ENCODE data around the gene XYLT1.

Gene XYLT1

DNA sequence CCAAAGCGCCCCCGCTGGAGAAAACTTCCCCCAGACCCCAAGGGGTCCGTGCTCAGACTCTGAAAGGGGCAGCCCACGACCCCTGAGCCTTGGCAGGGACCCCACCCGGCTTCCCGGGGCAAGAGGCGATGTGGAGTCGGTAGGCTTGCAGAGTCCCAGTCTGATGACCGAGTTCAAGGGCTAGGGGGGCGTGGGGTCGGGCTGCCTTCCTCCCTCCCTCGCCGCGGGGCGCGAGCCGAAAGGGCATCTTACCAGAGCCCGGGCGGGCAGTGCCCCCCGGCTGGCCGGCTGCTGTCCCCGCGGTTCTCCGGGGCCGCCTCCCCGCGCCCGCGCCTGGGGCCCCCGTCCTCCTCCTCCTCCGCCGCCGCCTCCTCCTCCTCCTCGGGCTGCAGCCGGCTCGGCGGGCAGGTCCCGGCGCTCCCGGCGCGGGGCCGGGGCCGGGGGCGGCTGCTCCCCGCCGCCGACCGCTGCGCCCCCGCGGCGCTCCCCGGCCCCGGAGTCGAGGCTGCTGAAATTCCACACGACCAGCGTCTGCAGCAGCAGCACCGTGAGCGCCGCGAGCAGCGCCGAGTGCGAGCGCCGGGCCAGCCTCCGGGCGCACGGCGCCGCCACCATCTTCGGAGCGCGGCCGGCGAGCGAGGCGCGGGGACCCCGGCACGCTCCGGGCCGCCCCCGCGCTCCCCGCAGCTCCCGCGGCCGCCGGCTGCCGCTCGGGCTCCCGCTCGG lies 415 bp downstream of the XYLT1 start:
- TF ChIP-seq, protein P1, sequence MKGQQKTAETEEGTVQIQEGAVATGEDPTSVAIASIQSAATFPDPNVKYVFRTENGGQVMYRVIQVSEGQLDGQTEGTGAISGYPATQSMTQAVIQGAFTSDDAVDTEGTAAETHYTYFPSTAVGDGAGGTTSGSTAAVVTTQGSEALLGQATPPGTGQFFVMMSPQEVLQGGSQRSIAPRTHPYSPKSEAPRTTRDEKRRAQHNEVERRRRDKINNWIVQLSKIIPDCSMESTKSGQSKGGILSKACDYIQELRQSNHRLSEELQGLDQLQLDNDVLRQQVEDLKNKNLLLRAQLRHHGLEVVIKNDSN (IDR thresholded peaks at IDR 0.05) = no peak
- TF ChIP-seq EP300 (IDR thresholded peaks at IDR 0.05; ENCODE audit: borderline replicate concordance) (no peak), TAF1 (IDR thresholded peaks at IDR 0.05; ENCODE audit: low read depth) (no peak), FOXM1 (IDR thresholded peaks at IDR 0.05; ENCODE audit: borderline replicate concordance, low read depth) (no peak), EGR1 (IDR thresholded peaks at IDR 0.05) (no peak), TCF12 (IDR thresholded peaks at IDR 0.05; ENCODE audit: low read depth) (no peak), NFIC (IDR thresholded peaks at IDR 0.05) (no peak), ZBTB7A (IDR thresholded peaks at IDR 0.05; ENCODE audit: low read depth) (no peak), CEBPB (IDR thresholded peaks at IDR 0.05) (no peak), YY1 (IDR thresholded peaks at IDR 0.05; ENCODE audit: low read depth) (no peak), RAD21 (IDR thresholded peaks at IDR 0.05; ENCODE audit: low read depth) (no peak), CREB1 (IDR thresholded peaks at IDR 0.05; ENCODE audit: low read depth) (no peak), TEAD4 (IDR thresholded peaks at IDR 0.05) (no peak)
- TF ChIP-seq, protein P2, sequence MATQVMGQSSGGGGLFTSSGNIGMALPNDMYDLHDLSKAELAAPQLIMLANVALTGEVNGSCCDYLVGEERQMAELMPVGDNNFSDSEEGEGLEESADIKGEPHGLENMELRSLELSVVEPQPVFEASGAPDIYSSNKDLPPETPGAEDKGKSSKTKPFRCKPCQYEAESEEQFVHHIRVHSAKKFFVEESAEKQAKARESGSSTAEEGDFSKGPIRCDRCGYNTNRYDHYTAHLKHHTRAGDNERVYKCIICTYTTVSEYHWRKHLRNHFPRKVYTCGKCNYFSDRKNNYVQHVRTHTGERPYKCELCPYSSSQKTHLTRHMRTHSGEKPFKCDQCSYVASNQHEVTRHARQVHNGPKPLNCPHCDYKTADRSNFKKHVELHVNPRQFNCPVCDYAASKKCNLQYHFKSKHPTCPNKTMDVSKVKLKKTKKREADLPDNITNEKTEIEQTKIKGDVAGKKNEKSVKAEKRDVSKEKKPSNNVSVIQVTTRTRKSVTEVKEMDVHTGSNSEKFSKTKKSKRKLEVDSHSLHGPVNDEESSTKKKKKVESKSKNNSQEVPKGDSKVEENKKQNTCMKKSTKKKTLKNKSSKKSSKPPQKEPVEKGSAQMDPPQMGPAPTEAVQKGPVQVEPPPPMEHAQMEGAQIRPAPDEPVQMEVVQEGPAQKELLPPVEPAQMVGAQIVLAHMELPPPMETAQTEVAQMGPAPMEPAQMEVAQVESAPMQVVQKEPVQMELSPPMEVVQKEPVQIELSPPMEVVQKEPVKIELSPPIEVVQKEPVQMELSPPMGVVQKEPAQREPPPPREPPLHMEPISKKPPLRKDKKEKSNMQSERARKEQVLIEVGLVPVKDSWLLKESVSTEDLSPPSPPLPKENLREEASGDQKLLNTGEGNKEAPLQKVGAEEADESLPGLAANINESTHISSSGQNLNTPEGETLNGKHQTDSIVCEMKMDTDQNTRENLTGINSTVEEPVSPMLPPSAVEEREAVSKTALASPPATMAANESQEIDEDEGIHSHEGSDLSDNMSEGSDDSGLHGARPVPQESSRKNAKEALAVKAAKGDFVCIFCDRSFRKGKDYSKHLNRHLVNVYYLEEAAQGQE (IDR thresholded peaks at IDR 0.05; ENCODE audit: low read depth) = no peak
- TF ChIP-seq, protein P3, sequence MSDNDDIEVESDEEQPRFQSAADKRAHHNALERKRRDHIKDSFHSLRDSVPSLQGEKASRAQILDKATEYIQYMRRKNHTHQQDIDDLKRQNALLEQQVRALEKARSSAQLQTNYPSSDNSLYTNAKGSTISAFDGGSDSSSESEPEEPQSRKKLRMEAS (IDR thresholded peaks at IDR 0.05) = no peak

- TF ChIP-seq EGR1 (IDR thresholded peaks at IDR 0.05) = no peak
Observed at GRCh38 chr16:17469741-17470181, 999 bp downstream of the XYLT1 start.

DNA sequence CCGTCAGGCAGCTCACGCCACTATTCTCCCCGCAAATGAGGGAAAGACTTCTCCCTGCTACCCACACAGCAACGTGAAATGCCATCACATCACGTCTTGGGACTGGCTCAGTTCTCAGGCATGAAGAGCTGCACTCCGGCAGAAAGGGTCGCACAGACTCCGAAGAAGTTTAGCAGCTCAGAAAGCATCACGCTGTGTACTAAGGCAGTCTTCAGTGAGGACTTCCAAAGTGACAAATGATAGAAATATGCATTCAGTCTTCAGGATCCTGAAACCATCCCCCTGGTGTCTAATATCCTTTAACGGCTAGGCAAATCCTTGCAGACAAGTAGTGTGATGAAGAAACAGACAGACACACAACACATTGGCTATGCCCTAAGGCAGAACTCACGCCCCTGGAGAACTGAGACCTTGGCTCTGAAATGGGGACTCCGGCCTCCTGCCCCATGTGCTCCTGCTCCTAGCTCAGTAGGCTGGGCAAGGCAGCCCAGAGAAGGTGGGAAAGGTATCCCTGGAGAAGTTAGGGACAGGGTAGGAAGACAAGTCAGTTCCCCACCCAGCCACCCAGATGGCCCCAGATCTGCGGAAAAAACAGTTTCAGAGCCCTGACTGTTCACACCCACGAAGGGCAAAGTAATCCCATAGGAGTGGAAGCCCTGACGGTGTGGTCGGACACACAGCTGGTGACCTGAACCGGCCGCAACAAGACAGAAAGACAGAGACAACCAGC lies 1.6 kb downstream of the XYLT1 start:
- no peak for TF ChIP-seq EP300 (IDR thresholded peaks at IDR 0.05; ENCODE audit: borderline replicate concordance)
- TF ChIP-seq ZBTB7A (IDR thresholded peaks at IDR 0.05; ENCODE audit: low read depth) = no peak
- TF ChIP-seq TAF1 (IDR thresholded peaks at IDR 0.05; ENCODE audit: low read depth) = no peak
- TF ChIP-seq NFIC (IDR thresholded peaks at IDR 0.05) = no peak
- no peak for TF ChIP-seq TEAD4 (IDR thresholded peaks at IDR 0.05)
- no peak for TF ChIP-seq CEBPB (IDR thresholded peaks at IDR 0.05)
- TF ChIP-seq, protein P1 (IDR thresholded peaks at IDR 0.05) = no peak
- TF ChIP-seq RAD21 (IDR thresholded peaks at IDR 0.05; ENCODE audit: low read depth) = no peak
- TF ChIP-seq, protein P3 (IDR thresholded peaks at IDR 0.05) = no peak
- no peak for TF ChIP-seq TCF12 (IDR thresholded peaks at IDR 0.05; ENCODE audit: low read depth)
- TF ChIP-seq, protein P2 (IDR thresholded peaks at IDR 0.05; ENCODE audit: low read depth) = no peak
- TF ChIP-seq EGR1 (IDR thresholded peaks at IDR 0.05) = no peak

DNA sequence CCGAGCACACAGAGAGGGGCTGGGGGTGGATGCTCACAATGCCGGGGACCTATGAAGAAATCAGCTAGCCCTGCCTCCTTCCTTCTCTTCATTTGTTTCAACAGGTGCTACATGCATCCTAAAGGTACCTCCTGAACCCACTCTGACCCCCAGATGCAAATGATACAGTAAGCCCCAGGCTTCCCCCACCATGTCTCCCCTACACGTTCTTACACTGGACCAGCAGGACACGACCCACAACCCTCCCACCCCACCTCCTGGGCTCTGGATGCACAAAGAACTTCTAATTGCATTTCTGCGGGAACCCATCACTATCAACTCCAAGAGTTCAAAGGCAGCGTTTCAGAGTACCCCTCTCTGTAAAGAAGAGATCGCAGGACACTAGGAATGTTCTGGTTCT lies 2.1 kb downstream of the XYLT1 start:
- TF ChIP-seq, protein P1 (IDR thresholded peaks at IDR 0.05) = no peak
- TF ChIP-seq EP300 (IDR thresholded peaks at IDR 0.05; ENCODE audit: borderline replicate concordance) = no peak
- TF ChIP-seq EGR1 (IDR thresholded peaks at IDR 0.05) = no peak
- no peak for TF ChIP-seq YY1 (IDR thresholded peaks at IDR 0.05; ENCODE audit: low read depth)

DNA sequence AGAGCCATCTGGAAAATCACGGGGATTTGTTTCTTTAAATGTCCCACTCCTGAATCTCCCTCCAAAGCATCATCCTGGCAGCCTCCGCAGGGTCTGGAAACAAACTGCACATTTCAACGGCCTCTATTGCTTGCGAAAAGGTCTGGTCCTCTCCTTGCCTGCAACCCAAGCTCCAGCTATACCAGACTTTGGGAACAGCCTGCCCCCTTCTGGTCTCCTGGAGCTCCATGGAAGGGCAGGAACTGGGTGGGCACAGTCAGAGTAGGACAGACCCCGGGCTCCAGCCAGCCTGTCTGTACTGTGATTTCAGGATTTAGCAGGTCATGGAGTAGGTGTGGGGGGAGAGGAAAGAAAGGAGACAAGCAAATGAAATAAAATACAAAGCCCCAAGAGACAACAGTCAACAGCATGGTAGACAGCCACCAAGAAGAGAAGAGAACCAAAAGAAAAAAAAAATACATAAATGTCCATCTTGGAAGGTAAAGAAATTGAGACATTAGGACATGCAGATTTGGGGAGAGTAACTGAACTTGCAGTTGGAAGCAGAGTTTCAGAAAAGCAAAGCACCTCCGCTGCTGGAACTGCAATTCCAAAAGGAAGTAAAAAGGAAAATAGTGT lies 2.7 kb downstream of the XYLT1 start:
- TF ChIP-seq, protein P1 (IDR thresholded peaks at IDR 0.05) = no peak
- TF ChIP-seq TEAD4 (IDR thresholded peaks at IDR 0.05) (no peak), RAD21 (IDR thresholded peaks at IDR 0.05; ENCODE audit: low read depth) (peak; percentile 16; the same call in 1 of the 2 replicates), NFIC (IDR thresholded peaks at IDR 0.05) (no peak), EP300 (IDR thresholded peaks at IDR 0.05; ENCODE audit: borderline replicate concordance) (no peak), YY1 (IDR thresholded peaks at IDR 0.05; ENCODE audit: low read depth) (no peak), TCF12 (IDR thresholded peaks at IDR 0.05; ENCODE audit: low read depth) (no peak)

All from Ishikawa (cell line).